Transverse colon (tissue), 4 donors: Measurements from ENCODE around the gene POLRMT. TPM values are rescaled to one million over a fixed set of nuclear protein-coding genes. Genes with fewer than 3 reads are reported as not detected.

Experiments used
- DNase-seq: peaks from one replicate; pipeline ENCODE4 v3.0.0-alpha.2; 2019
- H3K27ac ChIP-seq, 4 donors: fragments of 200-600 bp; sonication (generic); 2 replicates each; pipeline ENCODE4 v1.5.1; 2016 to 2018; ENCODE audit warnings: inconsistent platforms in 4 of 4
- H3K27me3 ChIP-seq: fragments of 200-600 bp; sonication (generic); 2 replicates; pipeline ENCODE4 v1.5.1; 2017; ENCODE audit warnings: inconsistent platforms
- H3K36me3 ChIP-seq, 4 donors: fragments of 200-600 bp; sonication (generic); 2 replicates each; pipeline ENCODE4 v1.5.1; 2017 to 2019; ENCODE audit warnings: inconsistent platforms in 4 of 4
- H3K4me1 ChIP-seq, 4 donors: fragments of 200-600 bp; sonication (generic); 2 replicates each; pipeline ENCODE4 v1.5.1; 2017 to 2020; ENCODE audit warnings: inconsistent platforms in 4 of 4
- H3K4me3 ChIP-seq, 4 donors: fragments of 200-600 bp; sonication (generic); 1 replicate in 1 of 4; 2 replicates in 3 of 4; pipeline versions ENCODE4 v1.5.1 to v1.6.1; 2017 to 2019; ENCODE audit warnings: inconsistent platforms in 4 of 4
- H3K9me3 ChIP-seq, 2 donors: fragments of 200-600 bp; sonication (generic); 2 replicates each; pipeline ENCODE4 v1.5.1; 2017 to 2019; ENCODE audit warnings: inconsistent platforms in 2 of 2
- EP300 ChIP-seq: sonication (generic); formaldehyde crosslinking; IDR thresholded peaks from one replicate; pipeline ENCODE4 v1.6.1; 2017; ENCODE audit warnings: antibody characterized with exemption, low read depth
- POLR2A ChIP-seq: fragments of 450-650 bp; IDR thresholded peaks from one replicate; pipeline ENCODE4 v1.6.1; 2016; ENCODE audit warnings: antibody characterized with exemption, mild to moderate bottlenecking, moderate library complexity
- POLR2AphosphoS5 ChIP-seq, 3 donors: sonication (generic); formaldehyde crosslinking; IDR thresholded peaks; one replicate each; pipeline ENCODE4 v1.6.1; 2016; ENCODE audit warnings: antibody characterized with exemption in 3 of 3
- WGBS, 2 donors: methylation state at CpG; one replicate each; pipeline ENCODE4 v1.1.5; 2018; ENCODE audit warnings: low coverage in 1 of 2; 5-methylcytosine and 5-hydroxymethylcytosine counted together
- in situ Hi-C, 4 donors: fragments of 200-750 bp; cut with MboI; loops; one replicate each; pipeline versions ENCODE4 v1.15.0 to v1.15.1; 2017; ENCODE audit warnings: low sequenced_read_pairs in 3 of 4, low pct_ligation_motif_present in 1 of 4, low pct_unique_long_range_greater_than_20kb in 1 of 4
- intact Hi-C: fragments of 100-400 bp; cut with DNase I; formaldehyde crosslinking; loops from one replicate; pipeline ENCODE4 v1.15.1; 2023; ENCODE audit warnings: low total_unique reads
- total RNA-seq, 4 donors: library from RNA; depleted of rRNA; stranded (reverse); fragments of >200 nt; gene quantifications; one replicate each; pipeline ENCODE4 v1.1.0, GENCODE V29; 2016
- TF ChIP-seq, protein P1 (sequence below), 5 experiments: fragments of 200-600 bp in 3 of 5; fragments of 450-650 bp in 2 of 5; sonication (generic) in 3 of 5; IDR thresholded peaks; 1 replicate in 2 of 5; 2 replicates in 3 of 5; pipeline ENCODE4 v1.5.1; 2016 to 2017; ENCODE audit warnings: antibody characterized with exemption in 5 of 5, inconsistent platforms in 3 of 5, mild to moderate bottlenecking in 2 of 5, moderate library complexity in 1 of 5

Gene POLRMT
- total RNA-seq, 4 donors from 2014 or later, result 45.9 to 114 (median 63.9) TPM

DNA sequence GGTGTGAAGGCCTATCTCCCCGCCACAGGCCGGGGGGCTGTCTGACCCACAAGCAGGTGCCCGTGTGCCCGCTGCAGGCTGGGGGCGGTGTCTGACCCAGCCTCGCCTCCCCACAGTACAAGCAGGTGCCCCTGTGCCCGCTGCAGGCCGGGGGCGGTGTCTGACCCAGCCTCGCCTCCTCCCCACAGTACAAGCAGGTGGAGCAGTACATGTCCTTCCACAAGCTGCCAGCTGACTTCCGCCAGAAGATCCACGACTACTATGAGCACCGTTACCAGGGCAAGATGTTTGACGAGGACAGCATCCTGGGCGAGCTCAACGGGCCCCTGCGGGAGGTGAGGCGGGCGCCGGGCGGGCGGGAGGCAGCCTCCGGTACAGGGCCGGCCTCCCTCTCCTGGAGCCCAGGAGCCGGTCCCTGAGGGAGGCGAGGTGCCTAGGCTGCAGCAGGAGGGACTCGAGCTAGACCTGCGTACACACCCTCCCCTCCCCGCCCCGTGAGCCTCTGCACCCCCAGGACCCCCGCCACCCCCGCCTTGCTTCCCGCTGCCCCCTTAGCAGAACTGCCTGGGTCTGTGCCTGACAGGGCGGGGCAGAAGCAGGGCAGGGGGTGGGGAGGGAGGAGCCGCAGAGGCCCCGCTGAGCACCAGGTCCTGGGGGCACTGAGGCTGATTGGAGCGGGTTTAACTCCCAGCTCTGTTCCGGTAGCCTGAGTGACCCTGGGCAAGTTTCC is 23.1 kb downstream of the POLRMT start:
- TF ChIP-seq EP300 (no peak), POLR2AphosphoS5 (IDR thresholded peaks at IDR 0.05) (no peak), POLR2A (no peak)
- TF ChIP-seq, protein P1, sequence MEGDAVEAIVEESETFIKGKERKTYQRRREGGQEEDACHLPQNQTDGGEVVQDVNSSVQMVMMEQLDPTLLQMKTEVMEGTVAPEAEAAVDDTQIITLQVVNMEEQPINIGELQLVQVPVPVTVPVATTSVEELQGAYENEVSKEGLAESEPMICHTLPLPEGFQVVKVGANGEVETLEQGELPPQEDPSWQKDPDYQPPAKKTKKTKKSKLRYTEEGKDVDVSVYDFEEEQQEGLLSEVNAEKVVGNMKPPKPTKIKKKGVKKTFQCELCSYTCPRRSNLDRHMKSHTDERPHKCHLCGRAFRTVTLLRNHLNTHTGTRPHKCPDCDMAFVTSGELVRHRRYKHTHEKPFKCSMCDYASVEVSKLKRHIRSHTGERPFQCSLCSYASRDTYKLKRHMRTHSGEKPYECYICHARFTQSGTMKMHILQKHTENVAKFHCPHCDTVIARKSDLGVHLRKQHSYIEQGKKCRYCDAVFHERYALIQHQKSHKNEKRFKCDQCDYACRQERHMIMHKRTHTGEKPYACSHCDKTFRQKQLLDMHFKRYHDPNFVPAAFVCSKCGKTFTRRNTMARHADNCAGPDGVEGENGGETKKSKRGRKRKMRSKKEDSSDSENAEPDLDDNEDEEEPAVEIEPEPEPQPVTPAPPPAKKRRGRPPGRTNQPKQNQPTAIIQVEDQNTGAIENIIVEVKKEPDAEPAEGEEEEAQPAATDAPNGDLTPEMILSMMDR (IDR thresholded peaks at IDR 0.05), result no peak

DNA sequence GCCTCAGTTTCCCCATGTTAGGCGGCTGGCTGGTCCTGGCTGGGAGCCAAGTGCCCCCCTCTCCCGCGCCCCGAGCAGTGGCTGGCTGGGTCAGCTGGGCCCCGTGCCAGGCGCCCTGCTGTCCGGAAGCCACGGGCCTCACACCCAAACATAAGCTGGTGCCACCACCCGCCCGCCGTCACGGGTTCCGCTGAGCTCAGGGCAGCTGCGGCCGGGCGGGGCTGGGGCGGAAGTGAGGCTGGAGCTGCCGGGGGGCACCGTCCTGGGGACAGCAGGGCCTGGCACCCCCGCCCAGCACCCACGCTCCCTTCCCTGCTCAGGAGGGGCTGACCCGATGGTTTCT is 24.4 kb downstream of the POLRMT start:
- WGBS, 2 donors, result 42% methylated on average over 22 of the region's 22 CpGs; no CpG with 5 or more reads in 1 of the 2 donors
- DNase-seq, result peak; percentile 57
- intact Hi-C loops, result no loop called here
- Histone ChIP-seq H3K9me3 (no peaks in the 10 kb centered on the region), H3K27me3 (peaks cover 32% of the 10 kb centered on the region), H3K4me1 (peaks cover 0 to 21% (median 5%) of the 10 kb centered on the region in 4 donors), H3K27ac (no peak overlapping the region), H3K4me3 (no peak overlapping the region), H3K36me3 (no peaks in the 10 kb centered on the region)
- in situ Hi-C loops, result no loop called here
- TF ChIP-seq, protein P1 (IDR thresholded peaks at IDR 0.05), result no peak
- no peak for TF ChIP-seq EP300
- no peak for TF ChIP-seq POLR2A
- TF ChIP-seq POLR2AphosphoS5 (IDR thresholded peaks at IDR 0.05), result no peak

More for the DNA sequence above, 23.1 kb downstream of the POLRMT start:
- no peaks in the 10 kb centered on the region for H3K36me3 ChIP-seq
- intact Hi-C loops (no loop called here), in situ Hi-C loops (no loop called here)
- peaks cover 32% of the 10 kb centered on the region for H3K27me3 ChIP-seq
- peaks cover 0 to 21% (median 5%) of the 10 kb centered on the region in 4 donors for H3K4me1 ChIP-seq
- H3K9me3 ChIP-seq, result no peaks in the 10 kb centered on the region
- H3K27ac ChIP-seq, result peak overlapping the region; percentile 19 to 70 (median 55)
- WGBS, 2 donors, result 44% methylated on average over 22 of the region's 38 CpGs; no CpG with 5 or more reads in 1 of the 2 donors
- peak; percentile 52 for DNase-seq
- H3K4me3 ChIP-seq, result peak overlapping the region in 2 of 4 donors; percentile 21 to 40

DNA sequence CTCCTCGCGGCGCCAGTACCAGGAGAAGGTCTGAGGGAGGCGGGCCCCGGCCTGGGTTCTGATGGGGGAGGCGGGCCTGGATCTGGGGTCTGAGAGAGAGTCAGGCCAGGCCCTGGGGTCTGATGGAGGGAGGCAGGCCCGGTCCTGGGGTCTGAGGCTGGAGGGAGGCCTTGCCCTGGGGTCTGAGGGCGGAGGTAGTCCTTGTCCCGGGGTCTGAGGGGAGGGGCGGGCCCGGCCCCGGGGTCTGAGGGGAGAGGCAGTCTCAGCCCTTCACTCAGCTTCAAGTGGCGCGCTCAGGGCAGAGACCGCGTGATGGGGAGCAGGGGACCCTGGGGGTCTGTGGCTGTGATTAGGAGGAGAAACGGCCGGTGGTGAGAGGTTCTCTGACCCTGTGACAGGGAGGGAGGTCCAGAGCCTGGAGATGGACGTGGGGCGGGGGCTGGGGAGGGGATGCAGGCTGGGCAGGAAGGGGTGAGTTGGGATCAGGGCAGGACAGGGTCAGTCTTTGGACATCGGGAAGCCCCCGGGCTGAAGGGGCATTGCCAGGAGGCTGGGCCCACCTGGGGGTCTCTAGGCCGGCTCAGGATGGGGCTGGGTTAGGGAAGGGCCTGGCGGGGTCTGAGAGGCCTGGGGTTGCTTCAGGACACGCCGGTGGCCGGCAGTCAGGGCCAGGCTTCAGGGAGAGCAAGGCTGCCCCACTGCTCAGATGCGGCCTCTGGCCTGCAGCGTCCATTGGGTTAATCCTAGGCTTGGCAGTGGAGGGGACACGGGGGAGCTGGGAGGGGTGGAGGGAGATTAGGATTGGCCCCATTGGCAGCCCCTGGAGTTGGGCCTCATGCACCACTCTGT is 25.0 kb downstream of the POLRMT start:
- TF ChIP-seq EP300 (no peak), POLR2AphosphoS5 (IDR thresholded peaks at IDR 0.05) (no peak), POLR2A (no peak)
- TF ChIP-seq, protein P1 (IDR thresholded peaks at IDR 0.05), result no peak
- Histone ChIP-seq H3K36me3 (no peaks in the 10 kb centered on the region), H3K27ac (no peak overlapping the region), H3K27me3 (peaks cover 32% of the 10 kb centered on the region), H3K4me1 (peaks cover 0 to 21% (median 5%) of the 10 kb centered on the region in 4 donors), H3K9me3 (no peaks in the 10 kb centered on the region), H3K4me3 (no peak overlapping the region)
- in situ Hi-C loops (no loop called here), intact Hi-C loops (no loop called here)
- WGBS, 2 donors, result 68 to 90% methylated on average over 2 to 25 of the region's 30 CpGs
- DNase-seq, result no peak
